Left hindlimb (tissue), 1 donor: ENCODE measurements around the gene KIZ.

Source experiments
- DNase-seq: peaks from one replicate; pipeline ENCODE4 v3.0.0-alpha.2; 2018

KIZ gene

DNA sequence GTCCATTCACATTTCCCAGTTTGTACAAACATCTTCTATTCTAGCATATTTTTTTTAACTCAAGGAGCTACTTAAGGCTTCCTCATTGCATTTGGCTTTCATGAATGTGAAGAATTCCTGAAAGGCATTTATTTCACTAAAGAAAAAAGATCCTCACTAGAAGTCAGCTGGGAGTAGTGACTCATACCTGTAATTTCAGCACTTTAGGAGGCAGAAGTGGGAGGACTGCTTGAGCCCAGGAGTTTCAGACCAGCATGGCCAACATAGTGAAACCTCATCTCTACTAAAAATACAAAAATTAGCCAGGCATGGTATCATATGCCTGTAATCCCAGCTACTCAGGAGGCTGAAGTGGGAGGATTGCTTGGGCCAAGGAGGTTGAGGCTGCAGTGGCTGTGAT is 146.4 kb downstream of the KIZ start:
- no peak for DNase-seq

GRCh38 chr20:21272679-21273078 is 146.8 kb downstream of the KIZ start:
- DNase-seq, result no peak

DNA sequence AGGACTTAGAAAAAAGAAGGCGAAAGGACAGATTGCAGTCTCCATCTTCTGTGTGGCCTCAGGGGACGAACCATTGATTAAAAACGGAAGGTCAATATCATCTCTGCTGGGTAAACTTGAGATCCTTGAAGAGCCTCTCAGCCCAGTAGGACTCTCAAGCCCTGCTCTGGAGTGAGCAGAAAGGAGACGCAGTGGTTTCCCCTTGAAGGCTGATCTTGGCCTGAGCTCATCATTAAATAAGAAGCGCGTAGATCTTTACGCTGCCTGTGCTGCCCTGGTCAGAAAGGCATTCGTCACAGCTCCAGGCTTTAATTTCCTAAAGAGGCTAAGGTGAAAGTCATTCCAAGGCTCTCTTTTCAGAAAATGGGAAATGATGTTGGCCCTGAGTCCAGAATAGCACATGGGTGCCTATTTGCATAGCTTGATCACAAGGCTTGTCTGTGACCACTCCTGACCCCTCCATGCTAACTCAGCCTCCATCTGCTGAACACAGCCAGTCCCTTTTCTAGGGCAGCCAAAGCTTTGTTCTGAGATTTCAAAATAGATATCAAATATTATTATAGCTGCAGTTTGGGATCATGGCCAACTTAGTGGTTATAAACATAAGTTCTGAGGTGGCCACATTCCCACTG is 148.0 kb downstream of the KIZ start:
- DNase-seq, result no peak

DNA sequence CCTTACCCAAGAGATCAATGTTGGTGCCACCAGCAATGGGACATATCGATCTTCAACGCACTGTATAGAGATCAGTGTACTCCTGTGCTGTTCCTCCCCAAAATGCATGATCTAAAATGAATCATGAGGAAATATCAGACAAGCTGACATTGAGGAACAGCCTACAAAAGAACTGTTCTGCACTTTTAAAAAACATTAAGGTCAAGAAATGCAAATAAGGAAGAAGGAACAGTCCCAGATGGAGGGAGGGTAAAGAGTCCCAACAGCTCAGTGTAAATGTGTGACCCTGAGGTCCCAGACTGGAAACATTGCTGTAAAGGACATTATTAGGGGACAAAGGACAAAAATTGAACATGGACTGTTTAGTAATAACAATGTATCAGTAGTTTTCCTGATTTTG is 152.9 kb downstream of the KIZ start:
- no peak for DNase-seq

GRCh38 chr20:21279706-21280521 is 154.0 kb downstream of the KIZ start:
- DNase-seq, result no peak

GRCh38 chr20:21280522-21281016 is 154.7 kb downstream of the KIZ start:
- no peak for DNase-seq

DNA sequence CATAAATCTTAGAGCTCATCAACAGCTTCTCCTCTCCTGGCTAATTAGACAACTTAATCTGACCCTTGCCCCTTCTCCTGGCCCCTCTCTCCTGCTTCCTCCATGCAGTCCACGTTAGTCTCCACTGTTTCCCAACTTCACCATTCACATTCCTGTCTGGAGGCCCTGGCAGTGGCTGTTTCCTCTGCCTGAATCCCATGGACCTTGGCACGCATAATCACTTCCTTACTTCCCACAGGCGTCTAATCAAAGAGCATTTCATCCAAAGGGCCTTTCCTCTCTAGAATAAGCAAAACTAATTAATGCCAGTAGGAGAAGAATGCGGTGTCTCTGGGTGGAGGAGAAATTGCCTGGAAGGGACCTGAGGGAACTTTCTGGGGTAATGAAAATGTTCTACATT is 160.9 kb downstream of the KIZ start:
- DNase-seq, result no peak

DNA sequence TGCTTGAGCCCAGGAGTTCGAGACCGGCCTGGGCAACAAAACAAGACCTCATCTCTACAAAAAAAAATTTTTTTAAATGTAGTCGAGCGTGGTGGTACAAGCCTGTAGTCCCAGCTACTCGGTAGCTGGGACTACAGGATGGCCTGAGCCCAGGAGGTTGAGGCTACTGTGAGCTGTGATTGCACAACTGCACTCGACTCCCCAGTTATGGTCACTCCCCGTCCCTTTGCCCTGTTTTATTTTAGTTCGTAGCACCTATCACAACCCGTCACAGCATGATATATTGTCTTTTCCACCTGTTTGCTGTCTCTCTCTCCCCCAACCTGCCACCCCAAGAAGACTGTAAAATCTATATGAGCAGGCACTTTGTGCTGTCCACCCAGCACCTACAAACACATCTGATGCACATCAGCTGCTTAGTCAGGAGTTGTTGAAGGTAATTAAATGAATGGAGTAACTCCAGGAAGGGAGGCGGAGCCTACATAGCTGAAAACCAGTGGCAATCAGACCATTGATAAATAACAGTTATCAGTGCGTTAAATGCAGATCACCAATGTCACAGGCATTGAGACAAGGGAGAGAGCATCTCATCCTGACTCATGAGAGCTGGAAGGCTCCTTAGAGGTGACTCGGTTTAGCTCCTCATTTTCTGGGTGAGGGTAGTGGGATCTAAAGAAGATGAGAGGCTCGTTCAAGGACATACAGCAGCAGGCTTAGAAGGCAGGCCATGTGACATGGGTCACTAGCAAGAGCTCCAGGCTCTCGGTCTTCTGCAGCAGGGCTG is 162.9 kb downstream of the KIZ start:
- DNase-seq, result no peak

GRCh38 chr20:21289651-21290050 is 163.8 kb downstream of the KIZ start:
- no peak for DNase-seq

DNA sequence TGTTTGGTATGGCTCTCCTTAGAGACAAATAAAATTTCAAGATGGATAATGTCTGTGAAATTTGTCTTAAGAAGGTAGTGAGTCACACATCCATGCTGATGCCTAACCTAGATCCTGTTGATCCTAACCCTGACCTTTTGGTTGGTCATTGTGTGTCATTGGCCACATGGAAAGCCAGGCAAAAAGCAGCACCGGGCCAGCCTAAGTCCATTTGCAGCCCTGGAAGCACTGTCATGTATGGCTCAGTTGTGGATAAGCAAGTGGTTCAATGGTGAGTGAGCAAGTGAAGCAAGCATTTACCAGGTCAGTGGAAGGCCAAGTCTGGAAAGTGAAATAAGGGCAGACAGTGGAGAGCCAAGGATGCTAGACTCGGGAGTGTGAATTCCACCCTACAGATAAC is 165.1 kb downstream of the KIZ start:
- DNase-seq, result no peak

DNA sequence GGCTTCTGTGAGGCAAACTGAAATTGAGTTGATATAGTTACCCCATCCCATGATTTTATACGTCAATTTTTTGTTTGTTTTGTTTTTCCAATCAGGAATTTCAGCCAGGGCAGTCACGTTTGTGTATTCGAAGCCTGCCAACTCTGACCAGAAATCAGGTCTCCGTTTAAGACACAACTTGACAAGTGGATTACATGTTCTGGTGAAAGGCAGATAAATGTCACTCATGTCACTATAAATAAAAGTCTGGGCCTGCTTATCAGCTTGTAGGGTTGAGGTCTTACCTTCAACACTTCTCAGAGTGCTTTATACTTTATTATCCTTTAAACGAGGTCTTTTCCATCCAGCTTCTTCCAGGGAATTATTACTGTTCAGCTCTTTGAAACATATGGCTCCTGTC is 168.9 kb downstream of the KIZ start:
- DNase-seq, result no peak
